Measurements from ENCODE around the gene MBNL1.
A peak's percentile ranks its signal among the peaks of the same experiment; 100 is the strongest.

The MBNL1 gene

DNA sequence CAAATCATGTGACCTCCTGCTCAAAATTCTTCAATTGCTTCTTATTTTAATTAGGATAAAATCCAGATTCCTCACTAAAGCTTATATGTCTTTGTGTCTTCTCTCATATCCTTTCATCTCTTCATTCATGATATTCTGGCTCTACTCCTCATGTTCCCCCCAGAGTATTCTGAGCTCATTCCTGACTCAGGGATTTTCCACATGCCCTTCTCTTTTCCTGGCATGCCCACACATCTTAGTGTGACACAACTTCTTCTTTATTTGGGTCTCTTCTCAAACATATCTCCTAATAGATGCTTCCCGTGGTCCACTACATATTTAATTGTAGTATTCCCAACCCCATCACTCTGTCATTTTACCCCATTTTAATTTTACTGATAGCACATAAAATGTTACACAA lies 15.2 kb upstream of the MBNL1 start:
- no peak for DNase-seq

- DNase-seq = no peak
Observed at GRCh38 chr3:152254041-152254440, 14.7 kb upstream of the MBNL1 start.

- DNase-seq = no peak
Observed at GRCh38 chr3:152255290-152255689, 13.4 kb upstream of the MBNL1 start.

GRCh38 chr3:152256851-152257562 lies 11.7 kb upstream of the MBNL1 start:
- DNase-seq = no peak

DNA sequence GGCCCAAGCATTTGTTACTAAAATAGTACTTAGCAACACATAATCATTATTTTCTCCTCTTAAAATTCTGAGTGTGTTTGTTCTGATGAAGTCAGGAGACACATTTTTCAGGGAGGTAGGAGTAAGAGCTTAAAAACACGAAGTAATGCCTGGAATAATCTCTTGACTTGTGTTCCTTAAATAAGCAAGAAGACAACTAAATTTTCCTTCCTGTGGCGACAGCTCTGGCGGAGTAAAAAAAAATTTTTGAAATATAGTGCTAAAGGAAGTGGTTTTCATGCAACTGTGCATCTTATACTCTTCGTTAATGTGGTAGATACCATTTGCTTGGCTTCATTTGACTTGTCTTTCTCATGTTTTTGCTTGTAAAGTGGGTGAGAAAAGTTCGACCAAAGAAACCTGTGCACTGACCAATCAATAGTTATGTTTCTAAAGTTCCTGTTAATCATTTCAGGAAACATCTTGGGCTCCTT lies 11.1 kb upstream of the MBNL1 start:
- no peak for DNase-seq

DNA sequence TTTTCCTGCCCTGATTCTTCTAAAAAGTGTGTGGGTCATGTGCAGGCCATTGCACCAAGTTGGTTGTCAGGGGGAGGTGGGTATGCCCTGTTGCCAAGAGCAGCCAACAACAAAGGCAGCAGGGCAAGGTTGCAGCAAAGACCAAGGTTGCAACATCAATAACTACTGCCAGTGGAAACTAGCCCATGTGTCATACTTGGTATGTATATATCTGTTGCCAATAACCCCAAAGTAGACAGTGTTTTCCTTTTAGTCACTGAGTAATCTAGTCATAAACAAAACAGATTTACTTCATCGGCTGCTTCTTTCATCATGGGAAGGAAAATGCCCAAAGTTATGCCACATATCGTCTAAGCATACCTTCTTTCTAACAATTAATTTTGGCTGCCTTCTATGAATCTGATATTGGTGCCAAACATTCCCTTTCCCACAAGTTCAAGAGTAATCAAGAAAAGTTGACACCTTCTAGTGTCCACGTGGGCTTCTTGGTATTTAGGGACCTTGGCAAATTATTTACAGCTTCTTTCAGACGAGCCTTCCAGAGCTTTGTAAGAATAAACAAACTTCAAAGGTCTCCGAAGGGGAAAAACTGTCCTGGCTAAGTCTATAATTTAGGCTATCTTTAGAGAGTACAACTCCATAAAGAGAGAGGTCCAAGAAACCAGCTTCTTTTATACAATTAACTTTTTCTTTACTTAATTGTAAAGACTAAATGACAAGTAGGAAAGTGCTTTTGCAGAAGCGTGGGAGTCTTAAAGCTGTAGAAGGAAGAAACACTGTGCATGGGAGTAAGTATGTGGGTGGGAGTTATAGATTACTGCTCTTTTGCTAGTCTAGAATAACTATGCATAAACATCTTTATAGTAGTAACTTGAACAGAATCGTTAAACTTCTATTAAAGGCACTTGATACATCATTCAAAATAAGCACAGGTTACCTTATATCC lies 10.0 kb upstream of the MBNL1 start:
- peak in 1 of 2 experiments; percentile 69 for DNase-seq

DNA sequence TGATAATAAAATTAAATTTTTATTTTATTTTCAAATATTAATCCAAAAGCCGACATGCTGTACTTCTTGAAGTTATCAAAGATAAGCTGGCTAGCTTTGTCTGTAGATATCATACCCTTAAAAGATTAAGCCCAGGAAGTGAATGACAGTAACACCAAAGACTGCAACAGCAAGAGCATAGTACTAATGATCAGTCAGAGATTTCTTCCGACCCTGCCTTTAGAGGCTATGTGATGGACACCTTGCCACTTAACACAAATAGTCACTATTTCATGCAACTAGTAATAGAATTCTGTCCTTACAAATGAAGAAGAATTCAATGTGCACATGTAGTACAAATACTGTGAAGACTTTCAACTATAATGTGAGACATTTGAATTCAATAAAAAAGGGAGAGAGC lies 9.3 kb upstream of the MBNL1 start:
- no peak for DNase-seq

DNA sequence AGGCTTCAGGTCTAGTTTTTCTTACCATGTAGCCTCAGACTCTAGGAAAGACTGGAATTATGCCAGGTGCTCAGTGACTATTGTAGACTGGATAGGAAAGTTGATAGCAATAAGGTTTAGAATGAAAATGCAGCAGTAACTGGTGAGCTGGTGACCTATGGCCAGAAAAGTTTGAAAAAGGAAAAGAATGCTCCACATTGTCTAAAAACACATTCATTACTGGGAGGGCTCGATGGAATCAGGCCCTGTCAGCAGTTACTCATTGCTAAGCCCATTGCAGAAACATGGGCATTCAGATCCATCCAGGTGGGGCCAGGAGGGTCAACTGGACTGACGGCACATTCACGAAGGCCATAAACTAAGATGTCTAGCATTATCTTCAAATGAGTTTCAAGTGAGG lies 8.7 kb upstream of the MBNL1 start:
- no peak for DNase-seq

DNA sequence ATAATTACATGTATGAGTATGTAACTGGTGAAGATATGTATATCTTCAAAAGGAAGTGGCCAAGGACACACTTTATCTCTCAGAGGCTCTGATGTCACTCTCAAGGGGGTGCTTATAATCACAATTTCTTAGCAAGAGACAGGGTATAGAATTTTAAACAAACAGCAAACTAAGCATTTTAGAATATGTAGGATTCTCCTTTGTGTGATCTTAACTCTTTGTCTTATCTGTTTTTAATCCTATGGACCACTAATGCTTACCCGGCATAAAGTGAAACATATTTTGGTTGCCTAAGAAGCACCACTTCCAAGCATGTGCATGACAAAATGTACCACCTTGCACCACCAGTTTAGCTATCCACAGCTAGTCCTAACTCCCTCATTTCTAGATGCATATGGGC lies 8.2 kb upstream of the MBNL1 start:
- no peak for DNase-seq

- DNase-seq = no peak
Observed at GRCh38 chr3:152261329-152261728, 7.4 kb upstream of the MBNL1 start.

DNA sequence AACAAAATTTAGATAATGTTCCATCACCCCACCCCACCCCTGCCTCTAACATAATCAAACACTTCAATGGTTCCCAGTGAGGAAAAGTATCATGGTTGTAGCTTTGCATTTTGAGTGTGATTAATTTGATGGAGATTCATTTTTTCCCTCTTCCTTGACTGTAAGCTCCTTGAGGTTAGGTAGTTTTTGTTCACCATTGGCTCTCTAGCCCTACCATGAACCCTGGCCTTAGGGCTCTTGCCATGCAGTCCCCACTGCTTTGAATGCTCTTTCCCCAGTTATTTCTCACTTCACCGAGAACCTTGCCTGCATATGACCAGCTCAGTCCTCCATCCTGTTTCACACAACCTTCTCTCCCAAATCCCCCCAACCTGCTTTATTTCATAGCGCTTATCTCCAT lies 5.0 kb upstream of the MBNL1 start:
- DNase-seq = no peak

- no peak for DNase-seq
Observed at GRCh38 chr3:152264378-152264777, 4.4 kb upstream of the MBNL1 start.

- no peak for DNase-seq
Observed at GRCh38 chr3:152266221-152266995, 2.3 kb upstream of the MBNL1 start.

GRCh38 chr3:152267831-152268554 lies 736 bp upstream of the MBNL1 start:
- no peak for DNase-seq

DNA sequence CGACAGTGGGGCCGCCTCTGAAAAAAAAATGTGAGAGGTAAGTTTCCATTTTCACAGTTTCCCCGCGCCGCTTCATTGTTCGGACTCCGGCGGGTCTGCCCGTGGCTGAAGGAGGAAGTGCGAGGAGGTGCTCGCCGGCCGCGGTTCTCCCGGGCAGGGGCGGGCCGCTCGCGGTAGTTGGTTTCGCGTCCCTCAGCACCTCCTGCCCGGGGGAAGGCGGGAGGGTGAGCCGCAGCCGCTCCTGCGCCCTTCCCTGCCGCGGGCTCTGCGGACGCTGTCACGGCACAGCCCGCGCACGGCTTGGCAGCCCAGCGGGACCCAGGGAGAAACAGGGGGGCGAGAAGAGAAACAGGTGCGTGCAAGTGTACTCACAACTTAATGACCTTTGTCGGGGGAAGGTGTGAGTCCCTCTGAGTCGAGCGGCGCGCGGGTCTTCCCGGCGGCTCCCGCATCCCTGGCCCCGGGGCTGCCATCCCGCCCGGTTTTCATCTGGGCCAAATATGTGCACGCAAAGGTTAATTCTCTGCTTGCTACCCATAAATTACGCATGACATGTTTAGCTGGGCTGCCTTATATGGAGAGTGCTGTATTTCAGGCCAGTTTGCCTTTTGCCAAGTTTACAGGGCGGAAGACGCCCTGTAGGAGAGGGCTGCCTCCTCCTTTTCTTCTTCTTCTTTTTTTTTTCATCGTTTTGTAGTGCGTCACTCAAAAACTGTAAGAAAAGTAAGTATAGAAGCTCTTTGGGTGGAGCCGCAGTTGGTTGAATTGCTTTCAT lies 514 bp downstream of the MBNL1 start:
- DNase-seq = no peak

- DNase-seq = peak in 1 of 2 experiments; percentile 56
Observed at GRCh38 chr3:152269831-152270734, 1.4 kb downstream of the MBNL1 start.

DNA sequence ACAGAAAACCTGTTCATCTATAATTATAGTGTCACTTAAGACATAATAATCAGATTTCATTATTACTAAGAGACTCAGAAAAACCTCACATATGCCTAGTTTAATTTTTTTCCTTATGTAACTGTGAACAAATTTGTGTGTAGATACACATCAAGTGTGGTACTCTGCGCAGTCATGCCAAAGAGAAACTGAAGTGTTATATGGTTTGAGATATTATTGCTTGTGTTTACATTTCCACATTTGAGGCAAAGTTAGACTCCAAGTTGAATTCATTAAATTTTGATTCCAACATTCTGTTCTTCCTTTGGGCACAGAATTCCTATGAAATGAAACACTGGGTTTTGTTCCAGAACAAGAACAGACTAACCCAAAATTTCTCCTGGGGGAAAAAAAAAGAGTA lies 2.2 kb downstream of the MBNL1 start:
- DNase-seq = no peak

DNA sequence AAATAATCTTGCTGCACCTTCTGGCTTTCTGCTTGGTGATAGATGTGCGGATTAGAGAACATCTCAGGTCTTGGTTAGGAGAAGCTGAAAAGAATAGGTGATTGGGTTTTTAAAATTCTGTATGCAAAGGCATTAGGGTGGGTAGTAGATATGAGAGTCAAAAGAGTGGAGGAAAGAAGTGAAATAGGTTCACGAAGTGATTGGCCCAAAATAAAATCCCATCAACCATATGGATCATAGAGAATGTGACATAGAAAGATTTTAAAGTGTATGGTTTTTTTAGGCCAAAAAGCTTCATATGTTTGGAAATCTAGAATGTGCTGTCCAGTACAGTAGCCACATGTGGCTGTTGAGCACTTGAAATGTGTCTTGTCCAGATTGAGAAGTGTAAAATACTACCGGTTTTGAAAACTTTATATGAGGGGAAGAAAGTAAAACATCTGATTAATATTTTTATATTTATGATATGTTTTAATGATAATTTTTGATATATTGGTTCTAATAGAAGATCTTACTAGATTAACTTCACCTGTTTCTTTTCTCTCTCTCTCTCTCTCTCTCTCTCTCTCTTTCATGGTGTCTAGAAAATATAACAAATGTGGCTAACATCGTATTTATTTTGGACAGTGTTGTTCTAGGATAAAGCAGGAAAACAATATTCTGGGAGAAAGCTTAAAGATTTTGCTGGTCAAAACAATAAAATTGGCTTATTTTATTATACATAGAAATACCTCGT lies 2.9 kb downstream of the MBNL1 start:
- DNase-seq = no peak

DNA sequence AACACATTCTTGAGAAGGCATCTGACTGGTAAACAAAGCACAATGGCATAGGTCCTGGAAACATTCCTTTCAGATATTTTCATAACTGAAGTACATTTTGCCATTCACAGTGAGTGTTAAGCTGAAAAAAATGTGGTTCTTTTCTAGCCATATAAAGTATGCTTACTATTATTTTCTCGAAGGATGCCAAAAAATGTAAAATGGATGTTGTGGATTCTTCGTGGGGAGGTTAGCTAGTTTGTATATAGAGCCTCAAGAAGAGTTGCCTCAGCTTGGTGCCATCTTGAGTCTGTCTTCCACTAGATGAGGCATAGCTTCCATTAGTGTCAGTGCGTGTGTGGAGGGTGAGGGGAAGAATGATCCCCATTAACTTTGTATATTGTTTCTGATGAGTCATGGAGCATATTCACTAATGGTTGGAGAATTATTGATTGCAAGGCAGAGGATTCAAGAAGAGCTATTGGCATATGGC lies 4.1 kb downstream of the MBNL1 start:
- no peak for DNase-seq

DNA sequence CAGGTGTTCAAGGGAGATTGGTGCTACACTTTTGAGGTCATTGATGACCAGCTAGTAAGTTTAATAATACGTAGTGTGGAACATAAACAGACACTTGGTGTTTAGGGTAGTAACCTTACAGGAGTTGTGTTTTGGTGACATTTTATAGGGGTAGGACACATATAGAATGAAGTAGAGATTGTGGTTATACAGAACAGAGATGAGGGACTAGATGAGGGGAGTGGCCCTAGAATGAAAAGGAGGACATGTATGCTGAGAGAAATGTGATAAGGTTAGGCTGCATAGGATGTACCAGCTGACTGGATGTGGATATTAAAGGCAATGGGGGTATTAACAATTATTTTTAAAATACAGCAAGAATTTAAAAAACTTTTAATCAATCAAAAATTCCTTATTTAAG lies 8.0 kb downstream of the MBNL1 start:
- no peak for DNase-seq
